Measurements from ENCODE around the gene TMEM40. TPM values are rescaled to one million over a fixed set of nuclear protein-coding genes. Genes with fewer than 3 reads are reported as not detected.

TMEM40 gene
- total and polyA plus RNA-seq, 9 of the 15 experiments (the other 6 are each of a cell fraction or from before 2014, with no cell fraction given): 0.11 to 0.31 (median 0.14) TPM; not detected in 6

GRCh38 chr3:12808587-12808986, 49.5 kb upstream of the TMEM40 start (continued):
- TF ChIP-seq ZKSCAN8 (CRISPR knock-in tag; IDR thresholded peaks at IDR 0.05): no peak
- no peak for TF ChIP-seq CAMTA2 (CRISPR knock-in tag; conservative IDR thresholded peaks at IDR 0.05)

GRCh38 chr3:12807601-12808359, 48.7 kb upstream of the TMEM40 start:
- no peak overlapping the region for H2AFZ ChIP-seq (ENCODE audit: low read depth, low read length)
- no peaks in the 10 kb centered on the region for H3K79me2 ChIP-seq (ENCODE audit: control insufficient read depth, insufficient read depth, low read length)
- no peaks in the 10 kb centered on the region for H3K9me3 ChIP-seq (replicated peaks; ENCODE audit: control insufficient read depth, insufficient read depth, low read depth, low read length)
- peaks cover 40% of the 10 kb centered on the region; the same call in 2 of the 3 replicates for H3K36me3 ChIP-seq (ENCODE audit: control insufficient read depth, insufficient read depth, low read length)
- 58% methylated on average over 7 of the region's 7 CpGs for WGBS (ENCODE audit: insufficient coverage, low coverage, missing lambda C conversion rate)
- peaks cover 9 to 17% of the 10 kb centered on the region in 2 experiments; a peak in 4 of 5 replicates for H3K4me1 ChIP-seq (replicated peaks in 1 of 2; ENCODE audit: control insufficient read depth in 2 of 2, insufficient read depth in 2 of 2, low read length in 2 of 2)
- TF ChIP-seq NFYB (IDR thresholded peaks at IDR 0.05; ENCODE audit: extremely low read depth, insufficient read length) (no peak), SP1 (CRISPR knock-in tag; IDR thresholded peaks at IDR 0.05) (no peak), OTX1 (CRISPR knock-in tag; IDR thresholded peaks at IDR 0.05) (no peak), RBFOX2 (IDR thresholded peaks at IDR 0.05; ENCODE audit: low read depth, low read length) (0 out of 2 replicates have a peak, but pooled peaks have one; percentile 21), ZNF830 (CRISPR knock-in tag; IDR thresholded peaks at IDR 0.05) (no peak)
- no peaks in the 10 kb centered on the region; the same call in 1 of the 2 replicates for H4K20me1 ChIP-seq (replicated peaks; ENCODE audit: control insufficient read depth, insufficient read depth, low read length)
- H3K9me1 ChIP-seq (ENCODE audit: control insufficient read depth, insufficient read depth, low read length): no peaks in the 10 kb centered on the region
- in situ Hi-C loops (cut with MboI) (no loop called here), intact Hi-C loops (cut with micrococcal nuclease) (no loop called here)
- no peak overlapping the region for H3K27ac ChIP-seq (ENCODE audit: extremely low read depth, low read depth, low read length)
- H3K27me3 ChIP-seq (ENCODE audit: control insufficient read depth in 2 of 2, insufficient read depth in 2 of 2, low read length in 2 of 2): no peaks in the 10 kb centered on the region
- H3K4me3 ChIP-seq: no peak overlapping the region
- ChIA-PET CTCF (ENCODE audit: low intra/inter-chr PET ratio) (no interaction called here), POLR2A (interaction anchor here (0.6 to 7.5 kb wide), 11 partner anchors 9 to 737 kb away, joined by 3 to 108 read pairs (median 3); partner anchors contain the start of genes CAND2 and RPL32)
- DNase-seq (ENCODE audit: extremely low read depth in 1 of 4, low spot score in 3 of 4) (no peak), ATAC-seq (no peak), FAIRE-seq (no peak)
- BruUV-seq (replicated peaks): no TSS peak
- peak overlapping the region in 1 of 2 experiments; percentile 38; a peak in 1 of 4 replicates for H3K9ac ChIP-seq (ENCODE audit: insufficient read depth in 1 of 2, low read depth in 2 of 2, low read length in 2 of 2)
- H3K4me2 ChIP-seq (ENCODE audit: insufficient read depth, low read length): no peak overlapping the region
